Stimulated activated CD8-positive, alpha-beta memory T cell treated with anti-CD3 and anti-CD28 coated beads, Interleukin-7, amount 100 ng/mL, for 1 hour (primary cell): Measurements from ENCODE around the gene CAMTA1.

Experiments used
- DNase-seq, 2 donors: peaks; one replicate each; pipeline ENCODE4 v3.0.0-alpha.2; 2020; ENCODE audit warnings: low read depth in 2 of 2

CAMTA1 gene

GRCh38 chr1:7721940-7722669 lies 936.9 kb downstream of the CAMTA1 start:
- DNase-seq = no peak

DNA sequence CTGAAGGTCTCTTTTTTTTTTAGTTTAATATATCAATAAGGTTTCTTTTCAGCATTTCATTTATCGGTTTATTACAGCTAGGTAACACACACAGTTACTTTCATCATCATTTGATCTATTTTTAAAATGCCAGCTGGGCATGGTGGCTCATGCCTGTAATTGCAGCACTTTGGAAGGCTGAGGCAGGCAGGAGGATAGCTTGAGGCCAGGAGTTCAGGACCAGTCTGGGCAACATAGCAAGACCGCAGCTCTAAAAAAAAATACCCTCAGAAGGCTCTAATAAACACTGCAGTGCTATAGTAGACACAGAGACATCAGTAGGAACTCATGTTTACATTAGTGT lies 937.4 kb downstream of the CAMTA1 start:
- no peak for DNase-seq

DNA sequence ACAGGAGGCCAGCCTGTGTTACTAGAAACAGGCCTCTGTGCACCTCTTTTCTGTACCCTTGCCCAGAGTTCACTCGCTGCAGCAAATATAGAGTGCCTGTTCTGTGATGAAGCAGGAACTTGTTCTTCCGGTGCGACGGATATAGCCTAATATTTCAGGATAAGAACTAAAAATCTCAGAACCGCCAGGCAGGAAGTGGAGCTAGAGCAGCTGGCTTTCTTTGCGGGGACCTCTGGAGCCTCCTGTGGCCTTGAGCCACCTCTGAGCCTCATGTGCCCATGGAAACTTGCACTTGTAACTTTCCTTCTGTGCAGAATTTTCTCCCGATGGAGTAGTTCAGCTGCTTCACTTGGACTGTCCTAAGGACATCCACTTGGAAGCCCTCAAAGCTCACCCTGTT lies 941.4 kb downstream of the CAMTA1 start:
- no peak for DNase-seq

GRCh38 chr1:7727809-7728471 lies 942.7 kb downstream of the CAMTA1 start:
- DNase-seq = no peak

DNA sequence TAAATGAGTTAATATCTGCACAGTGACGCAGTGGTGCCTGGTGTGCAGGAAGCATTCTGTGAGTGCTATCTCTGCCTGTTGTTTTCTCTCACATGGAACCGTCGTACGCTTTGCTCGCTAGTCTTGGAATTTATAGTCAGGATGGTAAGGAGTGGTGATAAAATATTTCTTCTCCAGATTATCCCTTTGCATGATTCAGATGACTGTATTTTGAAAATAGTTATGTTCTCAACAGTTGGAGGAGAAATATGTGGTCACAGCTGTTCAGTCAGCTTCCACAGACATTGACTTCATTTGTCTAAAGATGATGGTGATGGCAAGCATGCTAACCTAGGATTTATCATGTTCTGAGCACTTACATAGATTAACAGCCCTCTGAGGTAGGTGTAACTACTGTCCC lies 944.5 kb downstream of the CAMTA1 start:
- no peak for DNase-seq

DNA sequence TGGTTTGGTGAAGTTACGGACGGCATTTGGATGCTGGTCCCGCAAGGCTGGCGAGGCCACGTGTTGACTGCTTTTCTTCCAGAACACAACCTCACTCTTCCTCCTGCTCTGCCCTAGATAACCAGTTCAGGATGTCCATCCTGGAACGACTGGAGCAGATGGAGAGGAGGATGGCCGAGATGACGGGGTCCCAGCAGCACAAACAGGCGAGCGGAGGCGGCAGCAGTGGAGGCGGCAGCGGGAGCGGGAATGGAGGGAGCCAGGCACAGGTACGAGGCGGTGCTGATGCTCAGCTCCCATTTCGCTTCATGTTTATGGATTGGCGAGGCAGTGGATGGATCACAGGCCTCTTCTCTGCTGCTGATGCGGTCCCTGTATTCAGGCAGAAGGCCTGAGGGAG lies 947.1 kb downstream of the CAMTA1 start:
- no peak for DNase-seq

- DNase-seq = no peak
Measured at GRCh38 chr1:7733276-7733675, 948.0 kb downstream of the CAMTA1 start.

DNA sequence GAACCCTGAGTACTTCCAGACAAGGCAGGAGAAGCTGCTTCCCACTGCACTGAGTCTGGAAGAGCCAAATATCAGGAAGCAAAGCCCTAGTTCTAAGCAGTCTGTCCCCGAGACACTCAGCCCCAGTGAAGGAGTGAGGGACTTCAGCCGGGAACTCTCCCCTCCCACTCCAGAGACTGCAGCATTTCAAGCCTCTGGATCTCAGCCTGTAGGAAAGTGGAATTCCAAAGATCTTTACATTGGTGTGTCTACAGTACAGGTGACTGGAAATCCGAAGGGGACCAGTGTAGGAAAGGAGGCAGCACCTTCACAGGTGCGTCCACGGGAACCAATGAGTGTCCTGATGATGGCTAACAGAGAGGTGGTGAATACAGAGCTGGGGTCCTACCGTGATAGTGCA lies 952.8 kb downstream of the CAMTA1 start:
- DNase-seq = no peak

DNA sequence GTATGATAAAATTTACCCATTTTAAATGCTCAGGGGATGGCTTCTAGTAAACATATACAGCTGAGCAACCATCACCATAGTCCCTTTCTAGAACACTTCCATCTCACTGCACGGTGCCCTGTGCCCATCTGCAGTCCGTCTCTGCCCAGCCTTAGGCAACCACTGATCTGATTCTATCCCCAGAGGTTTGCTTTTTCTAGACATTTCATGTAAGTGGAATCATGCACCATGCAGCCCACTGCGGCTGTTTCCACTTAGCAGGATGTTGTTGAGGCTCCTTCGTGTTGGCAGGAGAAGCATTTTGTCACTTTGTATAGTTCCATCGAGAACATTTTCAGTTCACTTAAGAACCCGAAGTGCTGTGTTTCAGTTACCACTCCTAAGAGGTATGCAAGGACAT lies 958.1 kb downstream of the CAMTA1 start:
- no peak for DNase-seq

DNA sequence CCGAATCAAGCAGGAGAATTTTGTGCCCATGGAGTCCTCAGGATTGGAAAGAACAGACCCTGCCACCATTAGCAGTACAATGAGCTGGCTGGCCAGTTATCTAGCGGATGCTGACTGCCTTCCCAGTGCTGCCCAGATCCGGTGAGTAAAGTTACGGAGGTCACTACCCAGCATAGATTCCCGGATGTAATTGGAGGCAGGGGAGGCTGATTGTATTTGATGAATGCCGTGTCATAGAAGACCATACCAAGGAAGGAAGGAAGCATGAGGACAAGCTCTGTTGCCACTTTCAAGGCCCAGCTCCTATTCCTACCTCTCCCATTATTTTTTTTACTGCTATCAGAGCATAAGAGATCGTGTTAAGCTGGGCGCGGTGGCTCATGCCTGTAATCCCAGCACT lies 959.6 kb downstream of the CAMTA1 start:
- no peak for DNase-seq

DNA sequence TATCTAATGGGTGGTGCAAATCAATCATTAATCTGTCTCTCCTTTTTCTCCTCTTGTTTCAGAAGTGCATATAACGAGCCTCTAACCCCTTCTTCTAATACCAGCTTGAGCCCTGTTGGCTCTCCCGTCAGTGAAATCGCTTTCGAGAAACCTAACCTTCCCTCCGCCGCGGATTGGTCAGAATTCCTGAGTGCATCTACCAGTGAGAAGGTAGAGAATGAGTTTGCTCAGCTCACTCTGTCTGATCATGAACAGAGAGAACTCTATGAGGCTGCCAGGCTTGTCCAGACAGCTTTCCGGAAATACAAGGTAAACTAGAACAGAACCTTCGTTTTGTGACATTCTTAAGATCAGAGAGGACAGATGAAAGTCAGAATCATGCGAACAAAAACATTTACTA lies 960.5 kb downstream of the CAMTA1 start:
- no peak for DNase-seq

DNA sequence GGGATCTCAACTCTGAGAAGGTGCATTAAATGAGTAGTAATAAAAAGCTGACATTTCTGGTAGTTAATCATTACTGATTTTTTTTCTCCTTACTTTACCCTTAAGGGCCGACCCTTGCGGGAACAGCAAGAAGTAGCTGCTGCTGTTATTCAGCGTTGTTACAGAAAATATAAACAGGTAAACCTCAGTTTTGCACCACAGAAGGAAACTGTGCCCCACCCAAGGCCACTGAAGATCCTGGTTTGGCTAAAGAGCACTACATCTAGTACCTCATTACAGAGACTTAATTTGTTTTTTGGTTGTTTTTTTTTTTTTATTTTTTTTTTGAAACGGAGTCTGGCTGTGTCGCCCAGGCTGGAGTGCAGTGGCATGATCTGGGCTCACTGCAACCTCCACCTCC lies 962.4 kb downstream of the CAMTA1 start:
- DNase-seq = no peak

DNA sequence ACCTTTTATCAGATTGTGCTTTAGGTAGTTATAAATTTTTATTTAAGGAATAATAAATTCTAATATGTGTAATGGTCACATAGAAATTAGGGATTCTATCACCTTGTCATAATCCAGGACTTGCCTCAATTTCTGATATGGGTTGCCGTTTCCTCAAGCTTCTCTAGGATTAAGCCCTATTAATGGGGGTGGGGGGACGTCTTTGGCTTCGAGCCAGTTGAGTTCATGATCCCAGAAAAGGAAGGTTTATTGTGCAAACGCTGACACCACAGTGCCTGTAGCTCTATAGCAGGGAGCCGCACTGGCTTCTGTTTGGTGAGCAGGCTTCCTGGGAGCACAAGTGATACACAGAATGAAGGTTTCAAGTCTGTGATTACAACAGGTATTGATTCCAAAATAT lies 963.9 kb downstream of the CAMTA1 start:
- no peak for DNase-seq

- no peak for DNase-seq
Measured at GRCh38 chr1:7751174-7751573, 965.9 kb downstream of the CAMTA1 start.

DNA sequence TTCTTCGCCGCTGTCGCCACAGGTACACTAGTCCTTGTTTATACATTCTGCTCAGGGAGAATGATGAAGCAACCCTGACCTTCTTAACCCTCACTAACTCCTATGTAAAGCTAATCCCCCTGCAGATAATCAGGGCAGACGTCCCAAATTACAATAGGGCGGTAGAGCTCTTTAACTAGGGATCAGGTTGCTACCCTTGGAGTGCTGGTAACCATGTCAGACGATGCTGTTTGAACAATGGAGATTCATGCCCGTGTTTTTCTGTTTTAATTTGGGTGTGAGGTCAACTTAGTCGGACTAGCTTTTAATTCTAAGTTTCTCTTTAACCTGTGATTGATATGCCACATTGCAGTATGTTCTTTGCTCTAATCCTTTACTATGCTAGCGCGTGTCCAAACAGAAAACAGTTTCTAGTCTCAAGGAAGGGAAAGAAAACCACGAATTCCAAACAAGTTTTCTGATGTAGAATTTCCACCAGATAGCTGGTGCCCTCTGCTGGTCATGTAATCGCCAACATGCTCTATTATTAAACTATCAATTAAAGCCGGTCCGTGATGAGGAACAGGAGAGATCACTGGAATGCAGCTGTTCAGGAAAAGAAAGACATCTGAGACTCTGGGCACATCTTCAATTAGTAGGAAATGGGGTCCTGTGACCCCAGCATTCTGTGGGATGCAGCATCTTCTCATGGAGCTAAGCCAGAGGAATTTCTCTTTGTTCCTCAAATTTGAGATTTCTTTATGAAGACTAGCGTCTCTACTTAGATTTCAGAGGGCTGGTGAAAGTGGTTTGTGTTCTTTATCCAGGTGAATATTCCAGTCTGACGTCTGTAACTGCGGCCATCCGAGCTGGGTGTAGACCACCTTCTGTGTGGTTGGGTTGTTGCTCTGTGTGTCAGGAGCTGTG lies 967.5 kb downstream of the CAMTA1 start:
- DNase-seq = peak in 1 of 2 donors; percentile 21

DNA sequence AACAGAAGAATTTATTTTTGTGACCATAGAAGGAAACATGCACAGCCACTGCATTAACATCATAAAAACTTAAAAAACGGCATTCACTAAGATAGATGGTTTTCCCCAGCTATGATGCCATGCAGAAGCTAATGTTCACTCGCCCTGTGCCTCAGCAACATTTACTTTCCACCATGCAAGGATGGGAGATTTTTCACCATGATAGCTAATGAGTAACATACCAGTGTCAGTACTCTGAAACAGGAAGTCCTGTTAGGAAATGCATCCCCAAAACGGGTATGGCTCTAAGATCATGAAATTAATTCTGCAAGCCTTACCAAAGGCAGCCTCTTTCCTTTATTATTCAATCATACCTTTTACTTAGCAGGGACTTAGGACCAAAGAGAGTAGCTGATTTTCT lies 968.4 kb downstream of the CAMTA1 start:
- DNase-seq = no peak

DNA sequence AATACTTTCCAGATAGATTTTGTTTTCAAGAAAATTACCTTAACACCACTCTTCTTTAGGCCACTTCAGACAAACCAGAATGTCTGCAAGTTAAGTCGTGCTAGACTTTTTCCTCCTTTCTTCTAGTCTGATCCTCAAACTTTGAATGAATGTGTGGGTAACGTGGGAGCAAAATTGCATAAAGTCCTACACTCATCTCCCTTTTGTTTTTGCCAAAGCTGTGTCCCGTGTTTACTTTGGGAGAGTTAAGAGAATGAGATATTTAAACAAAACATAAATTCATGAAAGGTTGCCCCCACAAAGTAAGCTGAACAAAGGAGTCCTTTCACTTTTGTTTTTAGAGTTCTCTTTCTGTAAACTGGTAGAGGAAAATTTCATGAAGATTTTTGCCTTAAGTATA lies 969.0 kb downstream of the CAMTA1 start:
- DNase-seq = no peak

DNA sequence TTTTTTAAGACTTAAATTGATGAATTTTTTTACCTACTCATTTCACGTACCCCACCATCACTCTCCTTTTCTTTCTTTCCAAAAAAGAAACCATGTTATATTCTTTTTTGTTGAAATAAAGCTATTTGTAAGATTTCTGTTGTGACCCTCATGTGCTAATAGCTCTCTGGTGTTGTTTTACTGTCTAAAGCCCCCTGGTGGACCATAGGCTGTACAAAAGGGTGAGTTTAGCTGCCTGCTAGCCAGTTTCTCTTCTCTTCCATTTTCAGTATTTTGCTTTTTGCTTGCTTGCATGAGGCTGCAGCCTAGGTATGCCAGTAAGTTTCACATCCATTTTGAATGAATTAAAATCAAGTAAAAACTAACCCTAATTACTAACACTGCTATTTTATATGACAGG lies 970.2 kb downstream of the CAMTA1 start:
- DNase-seq = no peak

DNA sequence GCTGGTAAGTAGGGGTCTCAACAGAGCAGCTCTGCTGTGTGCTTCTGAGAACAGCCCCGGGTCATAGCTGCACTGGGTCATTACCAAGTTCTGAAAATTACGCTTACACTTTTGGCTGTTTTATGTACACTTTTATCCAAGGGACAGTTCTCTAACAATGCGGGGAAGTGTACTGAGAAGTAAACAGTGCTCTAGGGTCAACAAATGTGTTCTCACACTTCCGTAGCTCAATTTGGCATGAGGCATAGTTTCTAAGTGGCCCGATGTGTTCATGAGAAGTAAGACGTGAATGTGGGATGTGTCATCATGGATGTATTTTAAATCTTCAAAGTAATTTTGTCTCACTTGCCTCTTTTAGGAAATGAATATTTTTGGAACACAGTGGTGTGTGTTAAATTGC lies 975.0 kb downstream of the CAMTA1 start:
- DNase-seq = no peak

- DNase-seq = no peak
Measured at GRCh38 chr1:7761103-7761502, 975.8 kb downstream of the CAMTA1 start.

GRCh38 chr1:7767176-7767575 lies 981.9 kb downstream of the CAMTA1 start:
- no peak for DNase-seq

GRCh38 chr1:7768583-7768982 lies 983.3 kb downstream of the CAMTA1 start:
- no peak for DNase-seq
